ENCODE measurements around the gene FARSB.

GRCh38 chr2:222568865-222569264, 87.0 kb downstream of the FARSB start:
- TF ChIP-seq POLR2AphosphoS5 (IDR thresholded peaks at IDR 0.05; ENCODE audit: insufficient read depth in 1 of 2, low read depth in 1 of 2) (no peak), POLR2A (IDR thresholded peaks at IDR 0.05) (no peak)
- TF ChIP-seq, protein P1, sequence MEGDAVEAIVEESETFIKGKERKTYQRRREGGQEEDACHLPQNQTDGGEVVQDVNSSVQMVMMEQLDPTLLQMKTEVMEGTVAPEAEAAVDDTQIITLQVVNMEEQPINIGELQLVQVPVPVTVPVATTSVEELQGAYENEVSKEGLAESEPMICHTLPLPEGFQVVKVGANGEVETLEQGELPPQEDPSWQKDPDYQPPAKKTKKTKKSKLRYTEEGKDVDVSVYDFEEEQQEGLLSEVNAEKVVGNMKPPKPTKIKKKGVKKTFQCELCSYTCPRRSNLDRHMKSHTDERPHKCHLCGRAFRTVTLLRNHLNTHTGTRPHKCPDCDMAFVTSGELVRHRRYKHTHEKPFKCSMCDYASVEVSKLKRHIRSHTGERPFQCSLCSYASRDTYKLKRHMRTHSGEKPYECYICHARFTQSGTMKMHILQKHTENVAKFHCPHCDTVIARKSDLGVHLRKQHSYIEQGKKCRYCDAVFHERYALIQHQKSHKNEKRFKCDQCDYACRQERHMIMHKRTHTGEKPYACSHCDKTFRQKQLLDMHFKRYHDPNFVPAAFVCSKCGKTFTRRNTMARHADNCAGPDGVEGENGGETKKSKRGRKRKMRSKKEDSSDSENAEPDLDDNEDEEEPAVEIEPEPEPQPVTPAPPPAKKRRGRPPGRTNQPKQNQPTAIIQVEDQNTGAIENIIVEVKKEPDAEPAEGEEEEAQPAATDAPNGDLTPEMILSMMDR (IDR thresholded peaks at IDR 0.05), result no peak

Data from vagina (tissue), 2 donors.